ENCODE results near the gene PRKAG3.

DNA sequence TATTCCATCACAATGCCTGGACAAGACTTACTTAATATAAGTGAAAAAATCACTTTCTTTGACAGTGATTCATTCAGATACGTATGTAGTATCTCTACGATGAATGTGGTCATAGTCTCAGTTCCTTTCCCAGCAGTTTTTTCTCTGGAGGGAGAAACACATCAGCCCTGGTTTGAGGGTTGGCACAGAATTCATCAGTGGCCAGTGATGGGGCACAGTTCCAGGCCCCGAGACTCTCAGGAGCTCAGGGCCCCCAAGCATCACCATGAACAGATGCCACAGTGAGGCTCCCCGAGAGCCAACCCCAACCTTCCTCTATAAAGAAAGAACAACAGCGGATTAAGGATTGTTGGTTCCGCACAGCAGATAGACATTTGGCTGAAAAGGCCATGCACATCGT lies 12.5 kb downstream of the PRKAG3 start:
- no peak for TF ChIP-seq POLR2A (IDR thresholded peaks at IDR 0.05)
- TF ChIP-seq CTCF (IDR thresholded peaks at IDR 0.05), result no peak
